GM12864 (cell line): Measurements from ENCODE around the gene IMMP2L.

Experiments used
- DNase-seq: peaks from one replicate; pipeline ENCODE4 v3.0.0-alpha.2; 2011; ENCODE audit warnings: low read depth
- H3K4me3 ChIP-seq: 2 replicates; pipeline ENCODE4 v1.5.1; 2011; ENCODE audit warnings: mild to moderate bottlenecking, low read depth, low read length, control low read depth
- TF ChIP-seq, protein P1 (sequence below): IDR thresholded peaks from 2 replicates; pipeline ENCODE4 v1.5.1; 2011; ENCODE audit warnings: low read depth, mild to moderate bottlenecking, moderate library complexity, low read length, control low read depth, inconsistent platforms; ENCODE audit errors: missing control alignments

Gene IMMP2L

DNA sequence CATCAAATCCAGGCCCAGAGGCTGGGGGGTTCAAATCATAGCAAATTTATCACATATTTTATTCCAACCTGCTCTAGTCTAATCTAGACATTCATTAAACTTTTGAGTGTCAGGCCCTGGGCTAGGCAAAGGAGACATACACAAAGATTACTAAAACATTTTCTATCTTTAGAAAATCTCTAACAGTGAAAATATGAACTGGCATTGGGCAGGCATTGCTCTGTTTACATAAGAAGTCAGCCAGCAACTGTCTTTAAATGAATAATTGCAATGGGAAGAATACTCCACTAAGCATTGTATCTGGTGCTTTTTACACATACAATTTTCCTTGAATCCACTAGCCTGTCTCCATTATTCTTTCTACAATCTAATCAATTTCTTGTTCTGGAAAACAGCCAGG is 693.8 kb downstream of the IMMP2L start:
- TF ChIP-seq, protein P1, sequence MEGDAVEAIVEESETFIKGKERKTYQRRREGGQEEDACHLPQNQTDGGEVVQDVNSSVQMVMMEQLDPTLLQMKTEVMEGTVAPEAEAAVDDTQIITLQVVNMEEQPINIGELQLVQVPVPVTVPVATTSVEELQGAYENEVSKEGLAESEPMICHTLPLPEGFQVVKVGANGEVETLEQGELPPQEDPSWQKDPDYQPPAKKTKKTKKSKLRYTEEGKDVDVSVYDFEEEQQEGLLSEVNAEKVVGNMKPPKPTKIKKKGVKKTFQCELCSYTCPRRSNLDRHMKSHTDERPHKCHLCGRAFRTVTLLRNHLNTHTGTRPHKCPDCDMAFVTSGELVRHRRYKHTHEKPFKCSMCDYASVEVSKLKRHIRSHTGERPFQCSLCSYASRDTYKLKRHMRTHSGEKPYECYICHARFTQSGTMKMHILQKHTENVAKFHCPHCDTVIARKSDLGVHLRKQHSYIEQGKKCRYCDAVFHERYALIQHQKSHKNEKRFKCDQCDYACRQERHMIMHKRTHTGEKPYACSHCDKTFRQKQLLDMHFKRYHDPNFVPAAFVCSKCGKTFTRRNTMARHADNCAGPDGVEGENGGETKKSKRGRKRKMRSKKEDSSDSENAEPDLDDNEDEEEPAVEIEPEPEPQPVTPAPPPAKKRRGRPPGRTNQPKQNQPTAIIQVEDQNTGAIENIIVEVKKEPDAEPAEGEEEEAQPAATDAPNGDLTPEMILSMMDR = no peak
- no peak overlapping the region for H3K4me3 ChIP-seq
- DNase-seq = no peak

DNA sequence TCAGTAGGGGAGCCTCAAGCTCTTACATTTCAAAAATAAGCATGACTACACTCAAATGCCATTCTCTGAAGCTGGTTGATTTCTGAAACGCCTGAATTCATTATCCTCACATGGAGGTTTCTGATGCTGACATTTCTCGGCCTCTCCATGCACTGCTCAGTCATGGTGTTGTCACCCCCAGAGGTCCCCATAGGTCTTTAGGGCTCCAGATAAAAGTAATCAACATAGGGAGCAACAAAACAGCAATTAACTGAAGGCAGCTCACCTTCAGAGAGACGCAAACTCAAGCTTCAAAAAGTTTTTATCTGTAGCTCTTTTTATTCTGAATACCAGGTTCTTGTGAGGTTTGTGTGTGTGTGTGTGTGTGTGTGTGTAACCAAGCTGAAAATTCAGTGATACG is 694.5 kb downstream of the IMMP2L start:
- TF ChIP-seq, protein P1 = no peak
- H3K4me3 ChIP-seq = no peak overlapping the region
- no peak for DNase-seq

DNA sequence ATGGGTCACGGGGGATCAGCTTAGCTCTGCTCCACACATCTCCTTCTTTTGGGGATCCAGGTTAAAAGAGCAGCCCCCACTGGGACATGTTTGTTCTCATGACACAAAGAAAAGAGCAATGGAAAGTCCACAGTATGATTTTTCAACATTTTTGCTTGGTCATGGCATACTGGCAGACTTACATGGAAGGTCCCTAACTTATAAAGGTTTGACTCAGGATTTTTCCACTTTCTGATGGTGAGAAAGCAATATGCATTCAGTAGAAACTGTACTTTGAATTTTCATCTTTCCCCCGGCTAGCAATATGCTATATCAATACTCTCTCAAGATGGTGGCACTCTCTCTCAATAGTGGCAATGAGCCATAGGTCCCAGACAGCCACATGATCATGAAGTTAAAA is 699.0 kb downstream of the IMMP2L start:
- TF ChIP-seq, protein P1 = no peak
- DNase-seq = no peak
- no peak overlapping the region for H3K4me3 ChIP-seq

DNA sequence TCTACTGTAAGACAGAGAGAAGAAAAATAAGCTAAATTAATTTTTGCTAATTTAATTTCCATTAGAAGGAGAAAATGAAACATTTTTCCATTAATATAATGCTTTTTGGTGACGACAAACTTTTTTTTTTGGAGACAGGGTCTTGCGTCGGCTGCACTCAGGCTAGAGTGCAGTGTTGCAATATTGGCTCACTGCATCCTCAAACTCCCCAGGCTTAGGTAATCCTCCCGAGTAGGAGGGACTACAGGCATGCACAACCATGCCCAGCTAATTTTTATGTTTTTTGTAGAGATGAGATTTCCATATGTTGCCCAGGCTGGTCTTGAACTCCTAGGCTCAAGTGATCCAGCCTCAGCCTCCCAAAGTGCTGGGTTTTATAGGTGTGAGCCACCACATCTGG is 701.1 kb downstream of the IMMP2L start:
- no peak overlapping the region for H3K4me3 ChIP-seq
- DNase-seq = no peak
- TF ChIP-seq, protein P1 = no peak

DNA sequence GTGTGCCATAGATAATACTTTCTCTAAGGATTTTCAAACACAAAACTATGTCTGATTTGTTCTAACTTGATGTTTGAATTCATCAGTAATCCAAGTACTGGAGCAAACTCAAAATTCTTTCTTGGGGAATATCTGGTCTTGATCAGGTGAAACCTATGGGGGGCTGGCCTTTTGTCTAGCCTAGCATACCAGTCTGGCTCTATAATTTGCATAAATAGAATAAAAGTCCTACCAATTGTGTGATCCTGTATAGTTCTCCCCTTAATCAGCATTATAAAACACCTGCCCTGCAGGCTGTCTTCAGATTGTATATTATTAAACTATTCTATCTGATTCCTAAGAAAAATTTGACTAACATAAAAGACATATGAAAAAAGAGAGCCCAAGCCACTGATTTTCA is 705.2 kb downstream of the IMMP2L start:
- no peak for DNase-seq
- TF ChIP-seq, protein P1 = no peak
- no peak overlapping the region for H3K4me3 ChIP-seq

DNA sequence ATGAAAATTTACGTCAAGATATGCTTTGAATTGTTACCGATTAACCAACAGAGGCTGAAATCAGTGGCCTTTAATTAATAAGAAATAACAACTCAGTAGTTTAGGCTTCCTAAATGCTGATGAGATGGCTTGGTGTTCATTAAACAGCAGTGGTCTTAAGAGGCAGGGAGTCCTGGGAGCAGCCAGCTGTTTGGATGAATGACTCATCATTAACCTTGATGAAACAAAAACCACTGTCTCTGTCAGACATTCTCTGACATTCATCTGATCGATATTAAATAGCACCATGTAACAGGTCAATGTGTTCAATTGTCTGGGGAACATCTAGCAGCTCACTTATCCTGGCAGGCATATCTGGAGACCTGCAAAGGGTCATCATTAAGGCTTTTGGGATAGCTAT is 705.6 kb downstream of the IMMP2L start:
- TF ChIP-seq, protein P1 = no peak
- DNase-seq = no peak
- H3K4me3 ChIP-seq = no peak overlapping the region

DNA sequence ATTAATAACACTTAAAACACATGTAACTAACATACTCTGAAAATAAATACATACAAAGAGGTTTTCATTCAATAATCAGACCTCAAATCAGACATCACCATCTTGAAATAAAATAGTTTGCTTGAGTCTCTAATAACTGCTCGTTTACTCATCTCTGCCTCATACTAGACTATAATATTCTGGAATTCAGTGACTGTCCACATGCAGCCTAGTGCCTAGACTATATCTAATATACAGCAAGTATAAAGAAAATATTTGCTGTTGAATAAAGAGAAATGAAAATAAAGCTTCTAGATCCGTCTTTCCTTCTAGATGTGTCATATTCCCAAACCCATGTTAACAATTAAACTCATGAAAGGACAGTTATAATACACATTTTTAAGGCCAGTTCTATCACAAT is 707.6 kb downstream of the IMMP2L start:
- H3K4me3 ChIP-seq = no peak overlapping the region
- no peak for DNase-seq
- TF ChIP-seq, protein P1 = no peak
